GM18520 (cell line): ENCODE data around the gene CHP1.
"Not testable (repeated sequence)": the region's sequence is repeated elsewhere in the genome, so short reads cannot be mapped to it uniquely, and the experiment has no call there.

Experiments
- ATAC-seq: cut with Tn5 transposase; IDR thresholded peaks from one replicate; pipeline ENCODE4 v1.9.1; 2021; ENCODE audit not compliant: unreplicated experiment

Gene CHP1

GRCh38 chr15:41230650-41231421, at the start of gene CHP1, which contains the start of gene EXD1:
Gene CHP1 (plus strand): TSS chr15:41231268. CDS start chr15:41231383, 115 bp downstream.
Gene EXD1 (minus strand): TSS chr15:41230757. CDS start chr15:41226575, 4,182 bp downstream.
- ATAC-seq, result peak; percentile 96

GRCh38 chr15:41182266-41182665, 48.8 kb upstream of the CHP1 start:
- no peak for ATAC-seq

DNA sequence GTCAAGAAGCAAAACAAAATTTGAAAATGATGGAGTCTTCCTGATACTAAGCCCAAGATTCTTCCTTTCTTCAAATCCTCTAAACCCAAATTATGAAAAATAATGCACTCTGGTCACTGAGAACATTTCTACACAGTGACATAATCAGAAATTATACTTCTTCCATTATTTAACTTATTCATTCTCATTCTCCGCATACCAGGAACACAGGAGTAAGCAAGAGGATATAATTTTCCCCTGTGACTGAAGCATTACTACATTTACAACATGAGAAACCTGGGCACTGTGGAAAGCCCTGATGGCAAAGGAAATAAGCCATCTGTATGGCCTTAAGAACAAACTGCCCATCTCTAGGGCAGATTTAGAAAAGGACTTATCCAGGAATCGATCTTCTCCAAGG, 47.5 kb upstream of the CHP1 start:
- no peak for ATAC-seq

GRCh38 chr15:41194444-41194843, 36.6 kb upstream of the CHP1 start:
- no peak for ATAC-seq

GRCh38 chr15:41199470-41199869, 31.6 kb upstream of the CHP1 start:
- ATAC-seq, result no peak

GRCh38 chr15:41203395-41203794, 27.7 kb upstream of the CHP1 start:
- no peak for ATAC-seq

GRCh38 chr15:41205315-41205714, 25.8 kb upstream of the CHP1 start:
- ATAC-seq, result no peak

DNA sequence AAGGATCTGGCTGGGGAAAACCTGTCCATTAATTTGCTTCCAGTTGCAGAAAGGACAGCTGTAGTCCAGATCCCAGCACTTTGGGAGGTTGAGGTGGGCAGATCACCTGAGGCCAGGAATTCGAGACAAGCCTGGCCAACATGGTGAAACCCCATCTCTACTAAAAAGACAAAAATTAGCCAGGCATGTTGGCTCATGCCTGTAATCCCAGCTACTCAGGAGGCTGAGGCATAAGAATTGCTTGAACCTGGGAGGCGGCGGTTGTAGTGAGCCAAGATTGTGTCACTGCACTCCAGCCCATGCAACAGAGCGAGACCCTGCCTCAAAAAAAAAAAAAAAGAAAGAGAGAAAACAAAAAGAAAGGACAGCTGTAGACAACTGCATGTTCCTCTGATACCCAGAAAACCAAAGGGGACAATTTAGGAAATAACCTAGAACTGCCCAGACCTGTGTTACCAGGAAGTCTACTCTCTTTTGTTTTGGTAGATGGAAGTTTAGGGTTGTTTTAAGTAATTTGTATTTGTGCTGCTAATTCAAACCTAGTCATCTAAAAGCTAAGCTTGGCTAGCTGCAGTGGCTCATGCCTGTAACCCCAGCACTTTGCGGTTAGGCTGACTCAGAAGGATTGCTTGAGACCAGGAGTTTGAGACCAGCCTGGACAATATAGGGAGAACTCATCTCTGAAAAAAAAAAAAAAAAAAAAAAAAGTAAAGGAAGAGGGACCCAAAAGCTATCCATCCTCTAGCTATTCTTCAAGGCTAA, 23.2 kb upstream of the CHP1 start:
- no peak for ATAC-seq

- no peak for ATAC-seq
Observed at GRCh38 chr15:41215708-41216107, 15.4 kb upstream of the CHP1 start.

DNA sequence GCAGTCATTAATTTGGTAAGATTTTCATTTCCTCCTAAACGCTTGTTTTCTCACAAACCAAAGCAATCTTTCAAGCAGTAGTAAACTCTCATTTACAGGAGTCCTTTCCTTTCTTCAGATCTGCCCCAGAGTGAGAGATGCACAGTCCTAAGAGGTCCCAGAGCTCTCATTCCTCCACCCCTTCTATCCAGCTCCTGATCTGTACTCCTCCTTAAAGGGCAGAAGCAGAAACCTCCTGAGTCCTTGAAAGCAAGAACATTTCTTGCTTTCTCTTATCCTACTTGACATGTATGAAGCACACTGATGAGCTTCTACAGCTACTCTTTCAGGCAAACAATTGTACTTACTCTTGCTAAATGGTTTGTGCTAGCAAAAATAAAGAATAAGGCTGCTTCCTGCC, 12.2 kb upstream of the CHP1 start:
- no peak for ATAC-seq

- ATAC-seq, result no peak
Observed at GRCh38 chr15:41219381-41219780, 11.7 kb upstream of the CHP1 start.

- ATAC-seq, result no peak
Observed at GRCh38 chr15:41230345-41230649, 771 bp upstream of the CHP1 start.

GRCh38 chr15:41231422-41232226, 556 bp downstream of the CHP1 start:
- no peak for ATAC-seq

DNA sequence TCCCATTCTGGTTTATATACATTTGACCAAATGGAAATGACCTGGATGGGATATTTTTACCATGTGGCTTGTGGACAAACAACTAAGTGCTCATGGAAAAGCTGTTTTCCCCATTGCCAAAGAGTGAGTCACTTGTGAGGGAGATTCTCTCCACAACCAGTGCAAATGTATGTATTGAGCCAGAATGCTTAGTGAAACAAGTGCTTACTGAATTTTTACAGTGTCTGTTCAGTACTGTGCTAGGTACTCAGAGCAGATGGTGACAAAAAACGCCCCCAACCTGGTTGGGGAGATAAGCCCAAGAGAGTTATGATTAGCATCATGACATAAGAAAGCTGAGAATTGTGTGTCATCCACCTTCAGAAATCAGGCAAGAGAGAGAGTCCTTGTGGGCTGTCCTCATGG, 2.3 kb downstream of the CHP1 start:
- ATAC-seq, result no peak

DNA sequence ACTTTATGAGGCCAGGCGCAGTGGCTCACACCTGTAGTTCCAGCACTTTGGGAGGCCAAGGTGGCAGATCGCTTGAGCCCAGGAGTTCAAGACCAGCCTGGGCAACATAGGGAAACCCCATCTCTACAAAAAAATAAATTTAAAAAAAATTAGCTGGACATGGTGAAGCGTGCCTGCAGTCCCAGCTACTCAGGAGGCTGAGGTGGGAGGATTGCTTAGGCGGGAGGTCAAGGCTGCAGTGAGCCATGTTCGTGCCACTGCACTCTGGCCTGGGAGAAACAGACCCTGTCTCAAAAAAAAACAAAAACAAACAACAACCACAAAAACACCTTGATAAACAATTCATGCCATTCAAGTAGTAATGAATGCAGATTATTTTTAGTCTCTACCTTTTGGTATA, 4.2 kb downstream of the CHP1 start:
- not testable (repeated sequence) for ATAC-seq

DNA sequence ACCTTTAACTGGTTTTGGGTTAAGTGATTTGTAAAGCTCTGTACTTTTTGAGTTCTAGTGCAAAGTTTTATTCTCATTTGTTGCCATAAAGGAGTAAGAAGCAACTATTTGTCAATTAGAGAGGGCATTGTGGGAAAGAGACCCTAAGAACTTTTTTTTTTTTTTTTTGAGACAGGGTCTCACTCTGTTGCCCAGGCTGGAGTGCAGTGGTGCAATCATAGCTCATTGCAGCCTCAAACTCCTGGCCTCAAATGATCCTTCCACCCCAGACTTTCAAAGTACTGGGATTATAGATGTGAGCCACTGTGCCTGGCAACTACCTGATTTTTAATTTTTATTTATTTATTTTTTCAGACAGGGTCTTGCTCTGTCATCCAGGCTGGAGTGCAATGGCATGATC, 4.9 kb downstream of the CHP1 start:
- ATAC-seq, result no peak

DNA sequence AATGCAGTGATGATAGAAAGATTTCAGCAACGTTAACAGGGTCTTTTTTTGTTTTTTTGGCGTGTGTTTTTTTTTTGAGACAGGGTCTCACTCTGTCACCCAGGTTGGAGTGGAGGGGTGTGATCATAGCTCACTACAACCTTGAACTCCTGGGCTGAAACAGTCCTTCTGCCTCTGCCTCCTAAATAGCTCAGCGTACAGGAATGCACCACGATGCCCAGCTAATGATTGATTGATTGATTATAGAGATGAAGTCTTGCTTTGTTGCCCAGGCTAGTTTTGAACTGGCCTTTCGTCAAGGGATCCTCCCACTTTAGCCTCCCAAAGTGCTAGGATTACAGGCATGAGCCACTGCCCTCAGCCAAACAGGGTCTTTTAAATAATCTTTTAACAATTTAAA, 7.0 kb downstream of the CHP1 start:
- ATAC-seq, result no peak

- ATAC-seq, result no peak
Observed at GRCh38 chr15:41241221-41241964, 10.3 kb downstream of the CHP1 start.

- not testable (repeated sequence) for ATAC-seq
Observed at GRCh38 chr15:41250745-41251144, 19.7 kb downstream of the CHP1 start.

DNA sequence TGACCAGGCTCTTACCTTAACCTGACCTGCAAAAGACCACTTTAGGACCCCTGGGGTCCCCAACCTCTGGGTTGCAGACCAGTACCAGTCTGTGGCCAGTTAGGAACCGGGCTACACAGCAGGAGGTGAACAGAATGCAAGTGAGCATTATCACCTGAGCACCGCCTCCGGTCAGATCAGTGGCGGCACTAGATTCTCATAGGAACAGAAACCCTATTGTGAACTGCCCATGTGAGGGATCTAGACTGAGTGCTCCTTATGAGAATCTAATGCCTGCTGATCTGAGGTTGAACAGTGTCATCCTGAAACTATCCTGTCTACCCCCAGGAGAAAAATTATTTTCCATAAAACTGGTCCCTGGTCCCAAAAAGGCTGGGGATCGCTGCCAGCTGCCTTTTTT, 20.3 kb downstream of the CHP1 start:
- no peak for ATAC-seq

DNA sequence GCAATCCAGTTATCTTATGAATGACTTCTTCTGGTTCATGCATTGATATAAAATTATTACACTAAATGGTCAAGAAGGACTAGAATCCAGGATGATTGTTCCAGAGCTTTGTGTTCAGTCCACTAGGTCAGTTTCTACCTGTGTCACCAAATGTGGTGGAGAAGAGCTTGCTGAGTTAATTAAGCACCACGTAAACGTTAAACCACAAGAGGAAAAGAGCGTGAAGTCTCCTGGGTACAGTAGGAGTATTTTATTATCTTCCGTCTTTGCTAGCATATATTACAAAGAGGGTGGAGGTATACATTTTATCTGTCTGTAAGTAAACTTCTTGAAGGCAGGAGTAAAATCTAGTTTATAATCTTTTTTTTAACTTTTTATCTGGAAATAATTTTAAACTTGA, 23.5 kb downstream of the CHP1 start:
- ATAC-seq, result no peak
